ENCODE measurements around the gene HEXA. TPM values are rescaled to one million over a fixed set of nuclear protein-coding genes. Genes with fewer than 3 reads are reported as not detected.

The HEXA gene
- total and polyA plus RNA-seq, 2 donors from 2014 or later, result 138 to 199 TPM

DNA sequence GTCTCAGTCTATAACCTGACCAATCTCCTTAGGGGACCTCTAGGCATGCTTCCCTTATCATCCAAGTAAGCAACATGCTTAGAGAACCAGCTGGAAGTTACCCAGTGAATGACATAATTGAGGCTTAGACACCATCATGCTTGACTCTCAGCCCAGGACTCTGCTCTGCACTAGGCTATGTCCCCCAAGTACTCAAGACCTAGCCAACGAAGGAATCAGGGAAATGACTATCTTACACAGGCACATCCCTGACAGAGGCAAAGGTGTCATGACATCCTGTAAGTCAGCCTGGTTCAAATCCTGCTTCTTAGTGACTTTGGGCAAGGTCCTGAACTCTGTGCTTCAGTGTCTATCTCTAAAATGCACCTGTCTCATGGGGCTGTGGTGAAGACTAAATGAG is 31.2 kb downstream of the HEXA start:
- Histone ChIP-seq H3K36me3 (ENCODE audit: control insufficient read depth in 2 of 3, insufficient read depth in 3 of 3, low read length in 3 of 3) (peaks cover 8 to 67% (median 40%) of the 10 kb centered on the region in 3 donors), H3K4me3 (ENCODE audit: low read length in 3 of 3) (no peak overlapping the region), H3K4me1 (ENCODE audit: control insufficient read depth in 2 of 3, insufficient read depth in 2 of 3, low read depth in 1 of 3, low read length in 3 of 3) (no peaks in the 10 kb centered on the region), H3K9ac (ENCODE audit: low read length in 3 of 3) (no peak overlapping the region), H3K27ac (ENCODE audit: low read depth in 2 of 2, low read length in 2 of 2) (no peak overlapping the region), H3K27me3 (ENCODE audit: control insufficient read depth, insufficient read depth, low read length) (no peaks in the 10 kb centered on the region), H3K9me3 (ENCODE audit: control insufficient read depth in 2 of 3, insufficient read depth in 1 of 3, low read length in 3 of 3) (no peaks in the 10 kb centered on the region)
- DNase-seq, result no peak
- no peak for FAIRE-seq
- TF ChIP-seq, protein P1, sequence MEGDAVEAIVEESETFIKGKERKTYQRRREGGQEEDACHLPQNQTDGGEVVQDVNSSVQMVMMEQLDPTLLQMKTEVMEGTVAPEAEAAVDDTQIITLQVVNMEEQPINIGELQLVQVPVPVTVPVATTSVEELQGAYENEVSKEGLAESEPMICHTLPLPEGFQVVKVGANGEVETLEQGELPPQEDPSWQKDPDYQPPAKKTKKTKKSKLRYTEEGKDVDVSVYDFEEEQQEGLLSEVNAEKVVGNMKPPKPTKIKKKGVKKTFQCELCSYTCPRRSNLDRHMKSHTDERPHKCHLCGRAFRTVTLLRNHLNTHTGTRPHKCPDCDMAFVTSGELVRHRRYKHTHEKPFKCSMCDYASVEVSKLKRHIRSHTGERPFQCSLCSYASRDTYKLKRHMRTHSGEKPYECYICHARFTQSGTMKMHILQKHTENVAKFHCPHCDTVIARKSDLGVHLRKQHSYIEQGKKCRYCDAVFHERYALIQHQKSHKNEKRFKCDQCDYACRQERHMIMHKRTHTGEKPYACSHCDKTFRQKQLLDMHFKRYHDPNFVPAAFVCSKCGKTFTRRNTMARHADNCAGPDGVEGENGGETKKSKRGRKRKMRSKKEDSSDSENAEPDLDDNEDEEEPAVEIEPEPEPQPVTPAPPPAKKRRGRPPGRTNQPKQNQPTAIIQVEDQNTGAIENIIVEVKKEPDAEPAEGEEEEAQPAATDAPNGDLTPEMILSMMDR (IDR thresholded peaks at IDR 0.05; ENCODE audit: borderline replicate concordance, extremely low read depth, insufficient read depth), result no peak
- intact Hi-C loops (cut with DNase I), result no loop called here

DNA sequence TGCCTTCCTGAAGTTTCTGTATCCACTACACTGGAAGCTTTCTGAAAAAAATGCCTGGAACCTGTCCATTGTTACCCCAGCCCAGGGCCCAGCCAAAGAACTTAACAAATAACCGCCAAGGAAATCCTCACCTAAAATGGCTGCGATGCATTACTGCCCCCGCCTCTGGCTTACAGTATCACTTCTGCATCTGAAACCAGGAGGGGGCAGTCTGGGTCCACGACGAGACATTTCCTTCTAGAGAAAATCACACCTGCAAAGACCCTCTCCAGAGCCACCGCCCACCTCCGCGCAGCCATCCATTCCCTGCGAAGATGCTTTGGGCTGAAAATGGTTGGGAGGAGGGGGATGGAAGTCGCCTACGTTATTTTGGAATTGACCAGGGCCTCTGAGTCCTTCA is 33.4 kb downstream of the HEXA start:
- no peaks in the 10 kb centered on the region for H3K4me1 ChIP-seq (ENCODE audit: control insufficient read depth in 2 of 3, insufficient read depth in 2 of 3, low read depth in 1 of 3, low read length in 3 of 3)
- no peaks in the 10 kb centered on the region for H3K27me3 ChIP-seq (ENCODE audit: control insufficient read depth, insufficient read depth, low read length)
- intact Hi-C loops (cut with DNase I), result no loop called here
- H3K4me3 ChIP-seq (ENCODE audit: low read length in 3 of 3), result no peak overlapping the region
- no peaks in the 10 kb centered on the region for H3K9me3 ChIP-seq (ENCODE audit: control insufficient read depth in 2 of 3, insufficient read depth in 1 of 3, low read length in 3 of 3)
- H3K36me3 ChIP-seq (ENCODE audit: control insufficient read depth in 2 of 3, insufficient read depth in 3 of 3, low read length in 3 of 3), result peaks cover 4 to 58% (median 26%) of the 10 kb centered on the region in 3 donors
- H3K9ac ChIP-seq (ENCODE audit: low read length in 3 of 3), result no peak overlapping the region
- DNase-seq (peak in 4 of 5 donors; percentile 43 to 57 (median 46)), FAIRE-seq (no peak)
- TF ChIP-seq, protein P1 (IDR thresholded peaks at IDR 0.05; ENCODE audit: borderline replicate concordance, extremely low read depth, insufficient read depth), result peak; percentile 36
- no peak overlapping the region for H3K27ac ChIP-seq (ENCODE audit: low read depth in 2 of 2, low read length in 2 of 2)

DNA sequence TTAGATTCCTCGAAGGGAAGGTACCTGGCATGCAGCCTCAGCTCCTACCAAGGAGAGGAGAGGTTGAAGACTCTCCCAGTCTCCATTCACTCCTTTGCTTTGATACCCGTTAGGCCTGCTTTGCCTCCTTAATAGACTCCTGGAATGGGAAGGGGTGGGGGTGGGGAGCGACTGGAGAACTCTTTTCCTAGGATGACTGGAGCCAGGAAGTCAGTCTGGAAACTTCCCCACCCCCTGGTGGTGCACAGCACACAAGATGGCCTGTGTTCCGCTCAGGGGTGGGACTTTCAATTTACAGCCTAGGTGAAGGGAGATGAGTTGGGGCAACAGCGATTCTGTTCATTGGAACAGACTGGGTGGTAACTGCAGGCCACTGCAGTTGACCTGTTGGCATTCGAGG is 34.5 kb downstream of the HEXA start:
- intact Hi-C loops (cut with DNase I), result no loop called here
- Histone ChIP-seq H3K4me3 (ENCODE audit: low read length in 3 of 3) (no peak overlapping the region), H3K9me3 (ENCODE audit: control insufficient read depth in 2 of 3, insufficient read depth in 1 of 3, low read length in 3 of 3) (no peaks in the 10 kb centered on the region), H3K4me1 (ENCODE audit: control insufficient read depth in 2 of 3, insufficient read depth in 2 of 3, low read depth in 1 of 3, low read length in 3 of 3) (no peaks in the 10 kb centered on the region), H3K27ac (ENCODE audit: low read depth in 2 of 2, low read length in 2 of 2) (no peak overlapping the region), H3K27me3 (ENCODE audit: control insufficient read depth, insufficient read depth, low read length) (no peaks in the 10 kb centered on the region), H3K9ac (ENCODE audit: low read length in 3 of 3) (no peak overlapping the region), H3K36me3 (ENCODE audit: control insufficient read depth in 2 of 3, insufficient read depth in 3 of 3, low read length in 3 of 3) (peaks cover 4 to 48% (median 21%) of the 10 kb centered on the region in 3 donors)
- FAIRE-seq, result no peak
- DNase-seq, result peak in 3 of 5 donors; percentile 12 to 49 (median 22)
- TF ChIP-seq, protein P1 (IDR thresholded peaks at IDR 0.05; ENCODE audit: borderline replicate concordance, extremely low read depth, insufficient read depth), result no peak

DNA sequence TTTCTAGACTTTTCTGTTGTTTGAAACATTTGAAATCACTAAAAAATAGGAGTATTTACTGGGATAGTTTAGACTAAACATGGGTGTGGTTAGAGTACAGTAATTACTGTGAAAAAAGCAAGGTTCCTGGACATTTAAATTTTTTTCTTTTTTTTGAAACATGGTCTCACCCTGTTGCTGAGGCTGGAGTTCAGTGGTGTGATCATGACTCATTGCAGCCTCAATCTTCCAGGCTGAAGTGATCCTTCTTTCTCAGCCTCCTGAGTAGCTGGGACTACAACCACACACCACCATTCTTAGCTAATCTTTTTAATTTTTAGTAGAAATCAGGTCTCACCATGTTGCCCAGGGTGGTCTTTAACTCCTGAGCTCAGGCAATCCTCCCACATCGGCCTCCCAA is 35.4 kb downstream of the HEXA start:
- DNase-seq (no peak), FAIRE-seq (no peak)
- TF ChIP-seq, protein P1 (IDR thresholded peaks at IDR 0.05; ENCODE audit: borderline replicate concordance, extremely low read depth, insufficient read depth), result no peak
- intact Hi-C loops (cut with DNase I), result no loop called here
- Histone ChIP-seq H3K4me1 (ENCODE audit: control insufficient read depth in 2 of 3, insufficient read depth in 2 of 3, low read depth in 1 of 3, low read length in 3 of 3) (no peaks in the 10 kb centered on the region), H3K9me3 (ENCODE audit: control insufficient read depth in 2 of 3, insufficient read depth in 1 of 3, low read length in 3 of 3) (no peaks in the 10 kb centered on the region), H3K9ac (ENCODE audit: low read length in 3 of 3) (no peak overlapping the region), H3K4me3 (ENCODE audit: low read length in 3 of 3) (no peak overlapping the region), H3K27me3 (ENCODE audit: control insufficient read depth, insufficient read depth, low read length) (no peaks in the 10 kb centered on the region), H3K36me3 (ENCODE audit: control insufficient read depth in 2 of 3, insufficient read depth in 3 of 3, low read length in 3 of 3) (peaks cover 2 to 39% (median 11%) of the 10 kb centered on the region in 3 donors), H3K27ac (ENCODE audit: low read depth in 2 of 2, low read length in 2 of 2) (no peak overlapping the region)

Data from kidney (tissue), 14 donors.